ENCODE results near the gene PPM1H.

DNA sequence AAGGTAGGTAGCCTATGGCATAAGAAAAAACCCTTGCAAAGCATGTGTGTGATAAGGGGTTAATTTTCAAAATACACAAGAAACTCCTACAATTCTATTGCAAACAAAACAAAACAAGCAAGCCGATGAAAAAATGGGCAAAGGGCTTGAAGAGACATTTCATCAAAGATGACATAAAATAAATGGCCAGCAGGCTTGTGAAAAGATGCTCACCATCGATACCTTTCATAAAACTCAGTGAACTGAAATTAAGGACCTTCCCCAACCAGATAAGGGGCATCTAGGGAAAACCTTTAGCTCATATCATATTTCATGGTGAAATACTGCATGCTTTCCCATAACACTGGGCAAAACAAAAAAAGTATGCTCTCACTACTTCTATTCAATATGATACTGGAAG, 131.2 kb downstream of the PPM1H start:
- TF ChIP-seq, protein P1, sequence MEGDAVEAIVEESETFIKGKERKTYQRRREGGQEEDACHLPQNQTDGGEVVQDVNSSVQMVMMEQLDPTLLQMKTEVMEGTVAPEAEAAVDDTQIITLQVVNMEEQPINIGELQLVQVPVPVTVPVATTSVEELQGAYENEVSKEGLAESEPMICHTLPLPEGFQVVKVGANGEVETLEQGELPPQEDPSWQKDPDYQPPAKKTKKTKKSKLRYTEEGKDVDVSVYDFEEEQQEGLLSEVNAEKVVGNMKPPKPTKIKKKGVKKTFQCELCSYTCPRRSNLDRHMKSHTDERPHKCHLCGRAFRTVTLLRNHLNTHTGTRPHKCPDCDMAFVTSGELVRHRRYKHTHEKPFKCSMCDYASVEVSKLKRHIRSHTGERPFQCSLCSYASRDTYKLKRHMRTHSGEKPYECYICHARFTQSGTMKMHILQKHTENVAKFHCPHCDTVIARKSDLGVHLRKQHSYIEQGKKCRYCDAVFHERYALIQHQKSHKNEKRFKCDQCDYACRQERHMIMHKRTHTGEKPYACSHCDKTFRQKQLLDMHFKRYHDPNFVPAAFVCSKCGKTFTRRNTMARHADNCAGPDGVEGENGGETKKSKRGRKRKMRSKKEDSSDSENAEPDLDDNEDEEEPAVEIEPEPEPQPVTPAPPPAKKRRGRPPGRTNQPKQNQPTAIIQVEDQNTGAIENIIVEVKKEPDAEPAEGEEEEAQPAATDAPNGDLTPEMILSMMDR (IDR thresholded peaks at IDR 0.05), result no peak
- TF ChIP-seq POLR2A (IDR thresholded peaks at IDR 0.05), result no peak

Data from stomach (tissue), 4 donors.